NCI-H1105 treated with DMSO at 0.1 percent for 48 hours (cell line): ENCODE data around the gene AIF1.

Experiments
- DNase-seq: peaks from one replicate; lab custom pipeline; 2025; lab: John Stamatoyannopoulos, UW

The AIF1 gene

DNA sequence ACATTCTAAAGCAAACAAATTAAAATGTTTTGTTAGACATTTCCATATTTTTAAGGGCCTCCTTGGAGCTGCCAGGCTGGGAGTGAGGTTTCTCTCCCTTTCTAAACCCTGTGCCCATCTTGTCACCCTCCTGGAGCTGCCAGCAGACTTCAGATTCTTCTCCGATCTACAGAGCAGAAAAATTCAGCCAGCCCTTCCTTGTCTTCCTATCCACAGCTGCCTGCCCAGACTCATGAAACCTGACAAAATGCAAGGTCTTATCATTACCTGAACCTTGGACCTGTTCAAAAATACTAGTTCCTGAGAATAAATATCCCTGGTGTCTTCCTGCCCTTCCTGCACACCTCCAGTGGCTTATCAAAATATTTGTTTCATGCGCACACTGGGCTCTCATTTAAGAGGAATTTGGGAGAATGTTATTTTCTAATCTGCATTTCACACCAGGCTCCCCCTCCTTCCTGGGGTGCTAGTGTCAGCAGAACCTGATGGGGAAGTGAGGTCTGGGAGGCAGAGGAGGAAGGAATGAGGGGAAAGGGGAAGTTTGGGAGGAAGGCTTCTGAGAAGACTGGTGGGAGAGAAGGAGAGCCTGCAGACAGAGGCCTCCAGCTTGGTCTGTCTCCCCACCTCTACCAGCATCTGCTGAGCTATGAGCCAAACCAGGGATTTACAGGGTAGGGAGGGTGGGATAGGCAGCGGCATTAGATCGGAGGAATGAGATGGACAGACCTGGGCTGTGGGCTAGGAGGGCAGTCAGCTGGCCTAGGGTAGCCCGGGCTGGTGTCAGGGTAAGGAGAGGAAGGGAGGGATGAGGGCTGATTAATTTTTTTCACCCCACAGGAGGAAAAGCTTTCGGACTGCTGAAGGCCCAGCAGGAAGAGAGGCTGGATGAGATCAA, at the start of gene AIF1:
TSS of gene AIF1 (plus strand) at position 551 of the 895 bp plus-strand sequence. CDS start at position 647, 96 bp downstream.
- DNase-seq: no peak

- no peak for DNase-seq
Measured at GRCh38 chr6:31567531-31568370, 47.3 kb upstream of the AIF1 start.

- DNase-seq: no peak
Measured at GRCh38 chr6:31568537-31568961, 46.5 kb upstream of the AIF1 start.

DNA sequence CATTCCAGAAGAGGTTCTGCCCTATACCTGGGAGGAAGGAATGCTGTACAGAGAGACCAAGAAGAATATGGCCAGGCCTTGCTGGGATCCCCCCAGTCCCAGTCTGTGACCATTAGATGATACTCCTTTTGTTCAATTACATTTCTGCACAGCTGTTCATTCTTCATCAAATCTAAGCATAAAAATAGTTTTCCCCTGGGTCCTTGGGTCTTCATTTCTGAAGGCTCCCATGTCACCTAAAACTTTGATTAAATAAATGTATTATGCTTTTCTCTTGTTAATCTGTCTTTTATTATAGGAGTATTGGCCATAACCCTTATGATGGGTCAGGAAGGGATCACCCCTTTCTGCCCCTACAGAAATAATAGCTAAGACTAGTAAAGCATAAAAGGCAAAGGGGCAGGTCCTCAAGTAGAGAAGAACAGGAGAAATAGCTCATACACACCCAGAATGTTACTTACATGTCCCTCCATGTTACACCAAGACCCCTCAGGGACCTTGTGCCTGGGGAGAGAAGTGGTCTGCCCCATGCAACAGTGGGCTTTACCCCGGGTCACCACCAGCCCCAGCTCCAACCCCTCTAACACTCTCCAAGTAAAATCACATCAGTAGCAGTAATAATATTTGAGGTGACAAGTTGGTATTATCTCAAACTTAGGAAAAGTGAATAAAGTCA, 45.0 kb upstream of the AIF1 start:
- no peak for DNase-seq

- no peak for DNase-seq
Measured at GRCh38 chr6:31572041-31572911, 42.8 kb upstream of the AIF1 start, which contains the start of gene LTA. Gene LTA (plus strand): TSS chr6:31572289. CDS start chr6:31572743, 454 bp downstream.

DNA sequence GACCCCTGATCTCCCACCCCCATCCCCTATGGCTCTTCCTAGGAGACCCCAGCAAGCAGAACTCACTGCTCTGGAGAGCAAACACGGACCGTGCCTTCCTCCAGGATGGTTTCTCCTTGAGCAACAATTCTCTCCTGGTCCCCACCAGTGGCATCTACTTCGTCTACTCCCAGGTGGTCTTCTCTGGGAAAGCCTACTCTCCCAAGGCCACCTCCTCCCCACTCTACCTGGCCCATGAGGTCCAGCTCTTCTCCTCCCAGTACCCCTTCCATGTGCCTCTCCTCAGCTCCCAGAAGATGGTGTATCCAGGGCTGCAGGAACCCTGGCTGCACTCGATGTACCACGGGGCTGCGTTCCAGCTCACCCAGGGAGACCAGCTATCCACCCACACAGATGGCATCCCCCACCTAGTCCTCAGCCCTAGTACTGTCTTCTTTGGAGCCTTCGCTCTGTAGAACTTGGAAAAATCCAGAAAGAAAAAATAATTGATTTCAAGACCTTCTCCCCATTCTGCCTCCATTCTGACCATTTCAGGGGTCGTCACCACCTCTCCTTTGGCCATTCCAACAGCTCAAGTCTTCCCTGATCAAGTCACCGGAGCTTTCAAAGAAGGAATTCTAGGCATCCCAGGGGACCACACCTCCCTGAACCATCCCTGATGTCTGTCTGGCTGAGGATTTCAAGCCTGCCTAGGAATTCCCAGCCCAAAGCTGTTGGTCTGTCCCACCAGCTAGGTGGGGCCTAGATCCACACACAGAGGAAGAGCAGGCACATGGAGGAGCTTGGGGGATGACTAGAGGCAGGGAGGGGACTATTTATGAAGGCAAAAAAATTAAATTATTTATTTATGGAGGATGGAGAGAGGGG, 41.6 kb upstream of the AIF1 start:
- DNase-seq: no peak

- no peak for DNase-seq
Measured at GRCh38 chr6:31574106-31575061, 40.6 kb upstream of the AIF1 start.

- no peak for DNase-seq
Measured at GRCh38 chr6:31575335-31575901, 39.6 kb upstream of the AIF1 start, which contains the start of gene TNF. Gene TNF (plus strand): TSS chr6:31575565. CDS start chr6:31575742, 177 bp downstream.

DNA sequence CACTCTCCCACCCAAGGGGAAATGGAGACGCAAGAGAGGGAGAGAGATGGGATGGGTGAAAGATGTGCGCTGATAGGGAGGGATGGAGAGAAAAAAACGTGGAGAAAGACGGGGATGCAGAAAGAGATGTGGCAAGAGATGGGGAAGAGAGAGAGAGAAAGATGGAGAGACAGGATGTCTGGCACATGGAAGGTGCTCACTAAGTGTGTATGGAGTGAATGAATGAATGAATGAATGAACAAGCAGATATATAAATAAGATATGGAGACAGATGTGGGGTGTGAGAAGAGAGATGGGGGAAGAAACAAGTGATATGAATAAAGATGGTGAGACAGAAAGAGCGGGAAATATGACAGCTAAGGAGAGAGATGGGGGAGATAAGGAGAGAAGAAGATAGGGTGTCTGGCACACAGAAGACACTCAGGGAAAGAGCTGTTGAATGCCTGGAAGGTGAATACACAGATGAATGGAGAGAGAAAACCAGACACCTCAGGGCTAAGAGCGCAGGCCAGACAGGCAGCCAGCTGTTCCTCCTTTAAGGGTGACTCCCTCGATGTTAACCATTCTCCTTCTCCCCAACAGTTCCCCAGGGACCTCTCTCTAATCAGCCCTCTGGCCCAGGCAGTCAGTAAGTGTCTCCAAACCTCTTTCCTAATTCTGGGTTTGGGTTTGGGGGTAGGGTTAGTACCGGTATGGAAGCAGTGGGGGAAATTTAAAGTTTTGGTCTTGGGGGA, 38.9 kb upstream of the AIF1 start:
- DNase-seq: no peak

- DNase-seq: no peak
Measured at GRCh38 chr6:31576897-31577578, 38.0 kb upstream of the AIF1 start.

GRCh38 chr6:31577579-31577966, 37.5 kb upstream of the AIF1 start:
- DNase-seq: no peak

- DNase-seq: no peak
Measured at GRCh38 chr6:31578184-31579118, 36.6 kb upstream of the AIF1 start.

GRCh38 chr6:31579119-31579505, 35.9 kb upstream of the AIF1 start:
- no peak for DNase-seq

DNA sequence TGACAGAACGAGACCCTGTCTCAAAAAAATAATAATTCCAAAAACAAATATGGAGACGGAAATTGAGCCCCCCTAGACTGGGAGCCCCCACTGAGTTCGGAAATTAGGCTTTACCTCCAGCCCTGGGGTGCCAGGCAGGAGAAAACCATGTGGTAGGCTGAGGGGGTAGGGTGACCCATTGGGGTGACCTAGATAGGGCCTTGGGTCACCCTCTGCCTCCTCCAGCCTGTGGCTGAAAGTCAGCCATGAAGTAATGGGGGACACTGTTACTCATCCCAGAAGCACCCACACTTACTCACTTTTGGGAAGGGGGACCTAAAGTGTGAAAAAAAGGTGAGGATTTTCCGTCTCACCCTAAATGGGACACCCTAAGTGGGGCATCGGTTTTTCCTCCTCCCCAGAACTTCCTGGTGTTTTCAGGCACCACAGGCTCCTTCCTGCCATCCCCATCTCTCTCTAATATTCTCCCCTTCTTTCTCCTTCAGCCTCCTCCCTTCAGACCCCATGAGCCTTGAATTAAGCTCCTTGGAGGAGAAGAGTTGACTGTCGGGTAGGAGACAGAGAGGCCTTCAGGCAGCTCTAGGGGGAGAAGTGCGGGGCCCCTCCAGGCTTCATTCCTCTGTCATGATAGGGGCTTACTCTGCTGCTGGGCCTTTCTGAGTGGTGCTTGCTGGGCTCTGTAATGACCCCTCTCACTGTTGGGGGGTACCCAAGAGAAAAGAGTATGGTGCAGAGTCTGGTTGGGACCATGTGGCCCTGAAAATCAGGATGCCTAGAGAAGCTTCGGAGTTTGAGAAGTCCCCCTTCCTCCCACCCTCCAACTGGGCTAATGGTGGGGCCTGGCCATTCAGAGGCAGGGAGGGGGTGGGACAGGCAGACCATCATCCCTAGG, 35.2 kb upstream of the AIF1 start:
- no peak for DNase-seq

GRCh38 chr6:31580438-31580740, 34.6 kb upstream of the AIF1 start:
- DNase-seq: no peak
